ENCODE results near the gene ALK. TPM values are rescaled to one million over a fixed set of nuclear protein-coding genes. Genes with fewer than 3 reads are reported as not detected.

The ALK gene
- total RNA-seq, 1 donor from 2014 or later: 9.6 TPM

GRCh38 chr2:29729401-29729800 lies 192.0 kb downstream of the ALK start:
- Mint-ChIP-seq H3K9me3 (ENCODE audit: unreplicated experiment) (no peaks in the 10 kb centered on the region), H3K36me3 (ENCODE audit: unreplicated experiment) (no peaks in the 10 kb centered on the region), H3K27ac (ENCODE audit: unreplicated experiment) (no peak overlapping the region), H3K27me3 (ENCODE audit: unreplicated experiment) (peaks cover 2% of the 10 kb centered on the region), H3K4me3 (ENCODE audit: unreplicated experiment) (no peak overlapping the region), H3K4me1 (ENCODE audit: low read depth, unreplicated experiment) (peaks cover 7% of the 10 kb centered on the region)
- DNase-seq: no peak
- TF ChIP-seq CTCF (IDR thresholded peaks at IDR 0.05; ENCODE audit: partially characterized antibody, unreplicated experiment): no peak

DNA sequence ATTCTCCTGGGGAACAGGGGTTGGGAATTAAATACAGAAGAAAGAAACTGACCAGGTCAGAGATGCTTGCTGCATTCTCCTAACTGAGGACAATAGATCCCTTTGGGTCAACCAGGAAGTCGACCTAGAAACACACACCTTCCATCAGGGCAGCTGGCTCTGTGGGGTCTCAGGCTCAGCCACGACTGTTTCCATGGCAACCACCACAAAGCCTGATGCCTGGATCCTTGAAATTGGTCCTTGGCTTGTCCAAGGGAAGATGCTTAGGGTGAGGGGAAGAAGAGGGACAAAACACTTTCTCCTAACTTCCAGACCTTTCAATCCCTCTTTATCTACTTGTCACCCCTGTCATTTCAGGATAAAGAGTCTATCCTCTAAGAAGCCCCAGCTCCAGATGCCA lies 194.4 kb downstream of the ALK start:
- H3K36me3 Mint-ChIP-seq (ENCODE audit: unreplicated experiment): no peaks in the 10 kb centered on the region
- no peak overlapping the region for H3K4me3 Mint-ChIP-seq (ENCODE audit: unreplicated experiment)
- H3K9me3 Mint-ChIP-seq (ENCODE audit: unreplicated experiment): no peaks in the 10 kb centered on the region
- H3K4me1 Mint-ChIP-seq (ENCODE audit: low read depth, unreplicated experiment): peaks cover 2% of the 10 kb centered on the region
- no peak for DNase-seq
- TF ChIP-seq CTCF (IDR thresholded peaks at IDR 0.05; ENCODE audit: partially characterized antibody, unreplicated experiment): no peak
- H3K27ac Mint-ChIP-seq (ENCODE audit: unreplicated experiment): no peak overlapping the region
- peaks cover 2% of the 10 kb centered on the region for H3K27me3 Mint-ChIP-seq (ENCODE audit: unreplicated experiment)

DNA sequence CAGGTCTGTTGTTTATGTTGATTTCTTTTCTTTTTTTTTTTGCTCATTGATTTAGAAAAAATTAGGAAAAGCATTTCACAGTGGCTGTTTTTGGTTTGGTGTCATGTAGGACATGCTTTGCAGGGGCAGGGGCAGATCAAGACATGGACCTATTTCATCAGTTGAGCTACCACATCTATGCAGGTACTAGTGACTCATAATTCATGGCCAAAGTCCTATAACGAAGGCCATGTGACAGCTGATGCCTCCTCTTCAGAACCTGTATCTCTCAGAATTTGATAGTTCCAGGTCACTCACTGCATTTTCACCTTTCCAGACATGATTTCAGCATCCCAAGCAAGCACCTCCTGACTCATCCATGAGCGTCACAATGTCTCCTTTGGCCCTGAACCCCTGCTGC lies 195.8 kb downstream of the ALK start:
- H3K4me1 Mint-ChIP-seq (ENCODE audit: low read depth, unreplicated experiment): peaks cover 2% of the 10 kb centered on the region
- no peaks in the 10 kb centered on the region for H3K36me3 Mint-ChIP-seq (ENCODE audit: unreplicated experiment)
- H3K9me3 Mint-ChIP-seq (ENCODE audit: unreplicated experiment): peaks cover 2% of the 10 kb centered on the region
- no peak overlapping the region for H3K27ac Mint-ChIP-seq (ENCODE audit: unreplicated experiment)
- H3K27me3 Mint-ChIP-seq (ENCODE audit: unreplicated experiment): peaks cover 2% of the 10 kb centered on the region
- no peak overlapping the region for H3K4me3 Mint-ChIP-seq (ENCODE audit: unreplicated experiment)
- DNase-seq: no peak
- TF ChIP-seq CTCF (IDR thresholded peaks at IDR 0.05; ENCODE audit: partially characterized antibody, unreplicated experiment): no peak

- Mint-ChIP-seq H3K36me3 (ENCODE audit: unreplicated experiment) (no peaks in the 10 kb centered on the region), H3K27me3 (ENCODE audit: unreplicated experiment) (peaks cover 2% of the 10 kb centered on the region), H3K4me3 (ENCODE audit: unreplicated experiment) (no peak overlapping the region), H3K27ac (ENCODE audit: unreplicated experiment) (no peak overlapping the region), H3K9me3 (ENCODE audit: unreplicated experiment) (peaks cover 2% of the 10 kb centered on the region), H3K4me1 (ENCODE audit: low read depth, unreplicated experiment) (no peaks in the 10 kb centered on the region)
- TF ChIP-seq CTCF (IDR thresholded peaks at IDR 0.05; ENCODE audit: partially characterized antibody, unreplicated experiment): no peak
- no peak for DNase-seq
Measured at GRCh38 chr2:29724282-29724681, 197.1 kb downstream of the ALK start.

DNA sequence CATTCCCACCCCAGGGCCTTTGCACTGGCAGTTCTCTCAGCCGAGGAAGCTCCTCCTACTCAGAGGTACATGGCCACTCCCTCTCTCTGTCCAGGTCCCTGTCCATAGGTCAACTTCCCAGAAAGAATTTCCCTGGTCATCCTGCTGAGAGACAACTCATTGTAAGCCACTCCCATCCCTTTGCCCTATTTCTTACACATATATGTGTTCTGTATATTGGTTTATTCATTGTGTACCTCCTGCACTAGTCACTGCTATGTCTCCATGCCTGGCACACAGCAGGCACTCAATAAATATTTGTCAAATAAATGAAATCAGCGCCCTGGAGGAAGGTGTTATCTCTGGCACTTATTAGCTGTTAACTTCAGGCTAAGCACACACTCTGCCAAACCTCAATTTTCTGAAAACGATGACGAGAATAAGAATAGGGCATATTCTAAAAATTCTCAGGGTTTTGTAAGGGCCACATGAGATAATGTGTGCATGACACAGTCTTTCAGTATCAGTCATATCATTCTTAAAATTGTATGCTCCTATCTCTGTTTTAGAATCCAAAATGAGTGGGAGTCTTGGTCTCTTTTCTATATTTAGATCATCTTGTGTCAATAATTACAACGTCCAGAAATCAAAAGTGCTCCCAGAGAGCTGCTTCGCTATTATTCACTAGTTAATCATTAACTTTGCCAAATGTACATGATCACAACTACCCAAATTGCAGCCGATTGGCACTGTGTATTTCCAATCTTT lies 198.0 kb downstream of the ALK start:
- Mint-ChIP-seq H3K36me3 (ENCODE audit: unreplicated experiment) (no peaks in the 10 kb centered on the region), H3K4me1 (ENCODE audit: low read depth, unreplicated experiment) (no peaks in the 10 kb centered on the region), H3K4me3 (ENCODE audit: unreplicated experiment) (no peak overlapping the region), H3K27ac (ENCODE audit: unreplicated experiment) (no peak overlapping the region), H3K27me3 (ENCODE audit: unreplicated experiment) (peaks cover 2% of the 10 kb centered on the region), H3K9me3 (ENCODE audit: unreplicated experiment) (peaks cover 4% of the 10 kb centered on the region)
- no peak for TF ChIP-seq CTCF (IDR thresholded peaks at IDR 0.05; ENCODE audit: partially characterized antibody, unreplicated experiment)
- DNase-seq: no peak

Measured in glutamatergic neuron (in vitro differentiated cells).